Hematopoietic multipotent progenitor cell treated with erythropoietin and hydrocortisone succinate and interleukin-3 and kit ligand, for 17 days (in vitro differentiated cells): ENCODE results near the gene GNPTG.

ENCODE experiments used
- DNase-seq: peaks from one replicate; pipeline ENCODE4 v3.0.0-alpha.2; 2015; ENCODE audit warnings: low spot score

GNPTG gene

GRCh38 chr16:1394367-1394951 lies 42.7 kb downstream of the GNPTG start:
- no peak for DNase-seq

- no peak for DNase-seq
These were observed 43.8 kb downstream of the GNPTG start for GRCh38 chr16:1395444-1396031.

- no peak for DNase-seq
These were observed 46.0 kb downstream of the GNPTG start for GRCh38 chr16:1397779-1398178.

DNA sequence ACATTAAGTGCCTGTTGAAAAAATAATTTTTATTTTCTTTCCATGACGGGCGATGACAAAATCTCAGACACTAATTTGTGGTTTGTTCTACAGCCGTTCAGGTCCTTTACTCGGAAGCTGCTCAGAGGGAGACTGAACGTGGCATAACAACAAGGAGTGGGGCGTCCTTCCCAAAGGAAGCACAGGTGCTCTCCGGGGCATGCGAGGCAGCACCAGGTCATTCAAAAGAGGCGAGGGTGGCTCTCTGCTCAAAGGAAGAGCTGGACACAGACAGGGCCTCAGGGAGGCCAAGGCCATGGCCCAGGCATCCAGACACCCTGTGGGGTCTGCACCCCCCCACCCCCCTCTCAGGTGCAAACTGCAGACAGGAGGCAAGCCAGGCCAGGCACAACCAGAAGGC lies 46.6 kb downstream of the GNPTG start:
- no peak for DNase-seq

DNA sequence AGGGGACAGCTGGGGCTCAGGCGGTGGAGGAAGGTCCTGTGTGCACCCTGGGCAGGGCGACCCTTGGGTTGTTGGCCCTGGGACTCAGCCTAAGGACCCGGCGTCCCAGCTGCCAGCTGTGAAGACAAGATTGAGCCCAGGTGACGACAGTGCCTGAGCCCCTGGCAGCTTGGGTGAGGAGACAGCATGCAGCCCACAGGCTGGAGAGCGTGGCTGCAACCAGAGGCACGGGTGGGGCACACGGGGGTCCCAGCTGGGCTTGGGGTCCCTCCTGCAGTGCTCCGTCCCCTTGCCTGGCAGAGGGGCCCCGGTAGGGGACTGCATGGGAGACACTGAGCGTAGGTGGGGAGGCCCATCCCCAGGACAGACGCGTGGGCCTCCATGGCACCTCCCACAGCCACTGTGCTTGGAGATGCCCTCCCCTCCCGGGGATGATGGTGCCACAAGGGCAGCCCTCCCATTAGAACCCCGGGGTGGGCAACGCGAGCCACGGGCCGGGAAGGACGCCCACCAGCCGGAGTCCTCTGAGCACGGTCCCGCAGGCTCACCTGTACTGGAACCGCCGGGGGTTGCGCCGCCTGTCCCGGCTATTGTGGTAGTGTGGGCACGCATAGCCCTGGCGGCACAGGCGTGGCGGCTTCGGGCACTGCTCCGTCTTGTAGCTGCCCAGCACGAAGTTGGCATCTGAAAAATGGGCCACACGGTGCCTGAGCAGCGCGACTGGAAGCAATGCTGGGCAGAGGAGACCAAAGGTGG lies 47.3 kb downstream of the GNPTG start:
- DNase-seq = no peak

DNA sequence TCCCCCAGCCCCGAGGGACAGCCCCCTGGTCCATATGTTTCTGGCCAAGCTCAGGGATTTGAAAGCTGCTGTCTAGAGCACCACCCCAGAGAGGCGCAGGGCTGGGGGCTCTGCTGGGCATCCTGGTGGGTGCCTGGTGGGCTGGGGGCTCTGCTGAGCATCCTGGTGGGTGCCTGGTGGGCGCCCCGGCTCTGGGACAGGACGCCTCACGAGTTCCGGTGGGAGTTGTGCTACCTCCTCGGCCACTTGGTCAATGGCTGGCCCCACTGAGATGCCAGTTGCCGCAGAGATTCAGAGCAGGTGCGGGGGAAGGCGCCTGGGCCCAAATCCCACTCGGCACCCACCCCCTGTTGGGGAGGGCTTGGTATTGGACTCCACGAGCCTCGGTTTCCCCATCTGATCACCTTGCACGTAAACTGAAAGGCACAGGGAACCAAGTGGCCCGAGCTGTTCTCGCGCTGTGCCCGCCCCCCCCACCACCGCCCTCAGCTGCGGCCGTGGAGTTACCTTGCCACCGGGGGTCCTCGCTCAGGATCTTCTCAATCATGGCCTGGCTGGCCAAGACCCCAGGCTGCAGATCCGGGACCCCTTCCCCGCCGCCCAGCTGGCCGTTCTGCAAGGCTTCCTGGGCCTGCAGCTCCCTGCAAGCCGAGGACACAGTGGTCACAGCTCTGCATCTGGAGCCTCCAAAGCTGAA lies 49.5 kb downstream of the GNPTG start:
- no peak for DNase-seq

DNA sequence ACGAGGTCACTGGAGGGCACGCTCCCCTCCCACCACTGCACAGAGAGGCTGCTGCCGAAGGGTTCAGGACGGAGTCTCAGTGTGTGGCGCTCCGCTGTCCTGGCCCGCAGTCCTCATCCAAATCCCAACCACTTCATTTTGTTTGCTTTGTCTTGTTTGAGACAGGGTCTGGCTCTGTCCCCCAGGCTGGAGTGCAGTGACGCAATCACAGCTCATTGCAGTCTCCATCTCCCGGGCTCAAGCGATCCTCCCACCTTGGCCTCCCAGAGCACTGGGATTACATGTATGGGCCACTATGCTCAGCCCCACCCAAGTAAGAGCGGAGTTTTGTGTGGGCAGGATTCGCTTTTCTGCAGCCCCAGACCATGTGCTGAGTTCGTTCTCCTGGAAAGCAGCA lies 50.0 kb downstream of the GNPTG start:
- no peak for DNase-seq

- no peak for DNase-seq
These were observed 51.3 kb downstream of the GNPTG start for GRCh38 chr16:1403036-1403435.

GRCh38 chr16:1403733-1404132 lies 52.0 kb downstream of the GNPTG start:
- no peak for DNase-seq

GRCh38 chr16:1407753-1408152 lies 56.0 kb downstream of the GNPTG start:
- no peak for DNase-seq

- DNase-seq = peak; percentile 84
These were observed 56.6 kb downstream of the GNPTG start for GRCh38 chr16:1408171-1408837.

DNA sequence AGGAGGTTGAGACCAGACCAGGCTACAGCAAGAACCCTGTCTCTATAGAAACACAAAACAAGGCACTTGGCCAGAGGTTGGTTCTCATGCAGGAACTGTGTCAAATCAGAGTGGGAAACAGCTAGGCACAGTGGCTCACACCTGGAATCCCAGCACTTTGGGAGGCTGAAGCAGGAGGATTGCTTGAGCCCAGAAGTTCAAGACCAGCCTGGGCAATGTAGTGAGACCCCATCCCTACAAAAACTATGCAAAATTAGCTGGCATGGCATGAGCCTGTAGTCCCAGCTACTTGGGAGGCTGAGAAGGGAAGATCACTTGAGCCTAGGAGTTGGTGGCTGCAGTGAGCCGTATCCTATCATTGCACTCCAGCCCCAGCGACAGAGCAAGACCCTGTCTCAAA lies 61.1 kb downstream of the GNPTG start:
- DNase-seq = no peak
